Ascending aorta (tissue), 2 donors: ENCODE measurements around the gene NAMPT. TPM values are rescaled to one million over a fixed set of nuclear protein-coding genes. Genes with fewer than 3 reads are reported as not detected.

Source experiments
- DNase-seq, 2 donors: peaks; one replicate each; pipeline ENCODE4 v3.0.0-alpha.2; 2019; ENCODE audit warnings: low spot score in 2 of 2
- H3K27ac ChIP-seq, 2 donors: fragments of 200-600 bp; sonication (generic); one replicate each; pipeline ENCODE4 v1.5.1; 2016 to 2017; ENCODE audit warnings: mild to moderate bottlenecking in 1 of 2
- H3K27me3 ChIP-seq: fragments of 200-600 bp; sonication (generic); one replicate; pipeline ENCODE4 v1.5.1; 2017
- H3K36me3 ChIP-seq, 2 donors: fragments of 200-600 bp; sonication (generic); one replicate each; pipeline ENCODE4 v1.5.1; 2016
- H3K4me1 ChIP-seq, 2 donors: fragments of 200-600 bp; sonication (generic); one replicate each; pipeline ENCODE4 v1.5.1; 2016 to 2017; ENCODE audit warnings: mild to moderate bottlenecking in 1 of 2
- H3K4me3 ChIP-seq, 2 donors: fragments of 200-600 bp; sonication (generic); one replicate each; pipeline ENCODE4 v1.5.1; 2016 to 2017; ENCODE audit warnings: mild to moderate bottlenecking in 1 of 2
- H3K9me3 ChIP-seq, 2 donors: fragments of 200-600 bp; sonication (generic); one replicate each; pipeline ENCODE4 v1.5.1; 2016
- intact Hi-C: fragments of 100-400 bp; cut with DNase I; formaldehyde crosslinking; loops from one replicate; pipeline ENCODE4 v1.15.1; 2023
- total RNA-seq: library from RNA; depleted of rRNA; stranded (reverse); fragments of >200 nt; gene quantifications from one replicate; pipeline ENCODE4 v1.1.0, GENCODE V29; 2016
- TF ChIP-seq, protein P1 (sequence below), 3 experiments: fragments of 200-600 bp in 2 of 3; fragments of 450-650 bp in 1 of 3; sonication (generic) in 2 of 3; IDR thresholded peaks; one replicate each; pipeline ENCODE4 v1.5.1; 2016 to 2019; ENCODE audit warnings: antibody characterized with exemption in 3 of 3, mild to moderate bottlenecking in 1 of 3, moderate library complexity in 1 of 3

Gene NAMPT
- total RNA-seq, 1 donor from 2014 or later: 128 TPM

DNA sequence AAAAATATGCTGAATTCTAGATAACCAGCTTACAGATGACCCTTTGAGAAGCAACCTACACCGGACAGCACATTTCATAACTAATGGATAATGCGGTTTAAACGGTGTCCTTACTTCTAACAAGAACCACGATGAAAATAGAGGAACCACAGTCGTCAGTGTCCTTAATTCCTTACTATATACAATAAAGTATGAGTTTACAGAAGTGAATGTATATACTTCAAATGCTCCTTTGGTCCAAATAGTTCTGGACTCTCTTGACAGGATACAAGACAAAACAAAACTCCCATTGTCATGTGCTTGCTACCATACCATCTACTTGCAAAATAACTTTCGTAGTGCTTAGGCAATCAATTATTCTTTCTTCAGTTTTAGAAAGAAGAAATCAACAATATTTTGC, 2.4 kb downstream of the NAMPT start:
- peak overlapping the region; percentile 79 to 97 for H3K4me3 ChIP-seq
- DNase-seq: no peak
- H3K4me1 ChIP-seq: peaks cover 0 to 3% of the 10 kb centered on the region in 2 donors
- no peak overlapping the region for H3K27ac ChIP-seq
- TF ChIP-seq, protein P1, sequence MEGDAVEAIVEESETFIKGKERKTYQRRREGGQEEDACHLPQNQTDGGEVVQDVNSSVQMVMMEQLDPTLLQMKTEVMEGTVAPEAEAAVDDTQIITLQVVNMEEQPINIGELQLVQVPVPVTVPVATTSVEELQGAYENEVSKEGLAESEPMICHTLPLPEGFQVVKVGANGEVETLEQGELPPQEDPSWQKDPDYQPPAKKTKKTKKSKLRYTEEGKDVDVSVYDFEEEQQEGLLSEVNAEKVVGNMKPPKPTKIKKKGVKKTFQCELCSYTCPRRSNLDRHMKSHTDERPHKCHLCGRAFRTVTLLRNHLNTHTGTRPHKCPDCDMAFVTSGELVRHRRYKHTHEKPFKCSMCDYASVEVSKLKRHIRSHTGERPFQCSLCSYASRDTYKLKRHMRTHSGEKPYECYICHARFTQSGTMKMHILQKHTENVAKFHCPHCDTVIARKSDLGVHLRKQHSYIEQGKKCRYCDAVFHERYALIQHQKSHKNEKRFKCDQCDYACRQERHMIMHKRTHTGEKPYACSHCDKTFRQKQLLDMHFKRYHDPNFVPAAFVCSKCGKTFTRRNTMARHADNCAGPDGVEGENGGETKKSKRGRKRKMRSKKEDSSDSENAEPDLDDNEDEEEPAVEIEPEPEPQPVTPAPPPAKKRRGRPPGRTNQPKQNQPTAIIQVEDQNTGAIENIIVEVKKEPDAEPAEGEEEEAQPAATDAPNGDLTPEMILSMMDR (IDR thresholded peaks at IDR 0.05): no peak
- intact Hi-C loops: loop anchor here (5.0 to 10.0 kb wide), 4 partner anchors 105 to 1462 kb away; partner anchors contain the start of gene CBLL1
- H3K9me3 ChIP-seq: no peaks in the 10 kb centered on the region
- no peaks in the 10 kb centered on the region for H3K27me3 ChIP-seq
- no peaks in the 10 kb centered on the region for H3K36me3 ChIP-seq

DNA sequence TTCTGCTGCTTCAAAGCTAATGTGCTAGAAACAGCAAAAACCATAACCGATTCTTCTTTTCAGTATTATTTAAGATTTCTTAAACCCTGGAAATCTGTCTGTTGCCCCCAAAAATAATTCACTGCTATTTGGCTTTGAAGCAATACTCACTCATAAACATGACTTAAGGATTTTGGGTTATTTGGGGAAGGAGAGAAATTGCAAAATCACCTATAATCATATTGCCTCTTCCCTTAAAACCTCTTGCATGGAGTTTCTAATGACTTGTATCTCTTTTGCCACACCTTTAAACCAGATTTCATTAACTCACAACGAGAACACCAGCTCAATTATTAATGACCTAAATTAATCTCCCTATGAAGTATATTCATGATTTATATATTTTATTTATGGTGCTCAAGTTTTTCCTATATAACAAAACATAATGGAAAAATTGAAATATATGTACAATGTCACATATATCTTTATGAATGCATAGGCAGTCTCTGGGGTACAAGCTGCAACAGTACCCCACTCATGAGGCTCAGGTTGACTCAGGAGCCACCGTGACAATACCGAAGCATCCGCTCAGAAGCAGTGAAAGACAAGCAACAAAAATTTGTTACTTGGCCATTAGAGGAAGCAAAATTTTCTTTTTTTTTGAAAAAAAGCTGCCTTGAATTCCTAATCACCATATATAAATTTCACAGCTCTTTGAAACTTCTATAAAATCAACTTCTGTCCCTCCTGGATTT, 3.0 kb downstream of the NAMPT start:
- Histone ChIP-seq H3K4me3 (peak overlapping the region in 1 of 2 donors; percentile 97), H3K9me3 (no peaks in the 10 kb centered on the region), H3K4me1 (peaks cover 0 to 3% of the 10 kb centered on the region in 2 donors), H3K27me3 (no peaks in the 10 kb centered on the region), H3K36me3 (no peaks in the 10 kb centered on the region), H3K27ac (no peak overlapping the region)
- no peak for DNase-seq
- intact Hi-C loops: loop anchor here (5.0 to 10.0 kb wide), 4 partner anchors 104 to 1463 kb away; partner anchors contain the start of gene CBLL1
- TF ChIP-seq, protein P1 (IDR thresholded peaks at IDR 0.05): no peak

DNA sequence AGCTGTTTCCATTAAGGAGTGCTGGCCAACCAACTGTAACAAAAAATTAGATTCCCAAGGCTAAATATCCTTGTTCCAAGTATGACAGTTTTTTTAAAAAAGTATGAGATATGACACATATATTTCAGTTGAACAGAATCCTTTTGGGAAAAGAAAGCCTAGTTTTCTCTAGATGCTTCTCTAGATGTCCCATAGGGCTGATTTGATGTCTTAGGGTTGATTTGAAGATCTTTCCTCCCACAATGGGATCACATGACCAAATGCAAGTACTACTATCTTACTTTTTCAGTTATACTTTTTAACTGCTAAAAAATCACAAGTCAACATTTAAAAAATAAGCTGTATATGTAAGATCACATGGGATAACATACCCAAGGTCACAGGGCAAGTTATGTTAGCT, 3.7 kb downstream of the NAMPT start:
- no peaks in the 10 kb centered on the region for H3K9me3 ChIP-seq
- H3K36me3 ChIP-seq: peaks cover 0 to 1% of the 10 kb centered on the region in 2 donors
- intact Hi-C loops: loop anchor here (5.0 to 10.0 kb wide), 4 partner anchors 104 to 1464 kb away; partner anchors contain the start of gene CBLL1
- H3K27me3 ChIP-seq: no peaks in the 10 kb centered on the region
- H3K27ac ChIP-seq: no peak overlapping the region
- H3K4me3 ChIP-seq: peak overlapping the region in 1 of 2 donors; percentile 97
- H3K4me1 ChIP-seq: peaks cover 0 to 3% of the 10 kb centered on the region in 2 donors
- DNase-seq: no peak
- TF ChIP-seq, protein P1 (IDR thresholded peaks at IDR 0.05): no peak

DNA sequence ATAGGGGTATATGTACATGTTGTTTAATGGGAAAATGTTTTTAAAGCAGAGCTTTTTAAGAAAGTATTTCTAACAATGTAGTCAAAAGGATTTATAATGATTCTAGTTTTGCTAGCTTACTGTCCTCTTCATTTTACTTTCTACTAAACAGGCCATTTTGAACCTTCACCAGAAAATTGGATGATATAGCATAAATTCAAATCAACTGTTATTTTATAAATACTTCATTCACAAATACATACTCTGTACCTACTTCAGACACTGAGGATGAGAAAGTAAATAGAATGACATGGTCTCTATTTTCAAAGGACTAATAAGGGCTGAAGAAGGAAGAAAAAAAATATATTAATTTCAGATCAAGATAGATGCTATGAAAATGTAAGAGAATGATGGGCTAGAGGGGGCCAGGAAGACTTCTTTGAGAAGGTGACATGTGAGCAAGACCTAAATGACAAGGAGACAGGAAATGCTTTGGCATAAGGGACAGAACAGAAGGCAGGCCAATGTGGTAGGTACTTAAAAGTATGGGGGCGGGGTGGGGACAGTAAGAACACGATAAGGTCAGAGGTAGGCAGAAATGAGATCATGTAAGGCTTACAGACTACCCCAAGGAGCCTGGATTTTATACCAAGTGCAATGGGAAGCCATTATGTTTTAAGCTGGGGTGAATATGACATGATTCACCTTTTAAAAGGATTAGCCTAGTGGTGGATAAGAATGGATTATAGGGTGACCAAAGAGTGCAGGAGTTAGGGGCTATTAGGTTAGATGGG, 5.2 kb downstream of the NAMPT start:
- DNase-seq: no peak
- no peak overlapping the region for H3K4me3 ChIP-seq
- H3K4me1 ChIP-seq: peaks cover 0 to 3% of the 10 kb centered on the region in 2 donors
- H3K27me3 ChIP-seq: no peaks in the 10 kb centered on the region
- H3K27ac ChIP-seq: no peak overlapping the region
- intact Hi-C loops: loop anchor here (5.0 to 10.0 kb wide), 4 partner anchors 102 to 1465 kb away; partner anchors contain the start of gene CBLL1
- H3K9me3 ChIP-seq: no peaks in the 10 kb centered on the region
- peaks cover 11 to 17% of the 10 kb centered on the region in 2 donors for H3K36me3 ChIP-seq
- TF ChIP-seq, protein P1 (IDR thresholded peaks at IDR 0.05): no peak

DNA sequence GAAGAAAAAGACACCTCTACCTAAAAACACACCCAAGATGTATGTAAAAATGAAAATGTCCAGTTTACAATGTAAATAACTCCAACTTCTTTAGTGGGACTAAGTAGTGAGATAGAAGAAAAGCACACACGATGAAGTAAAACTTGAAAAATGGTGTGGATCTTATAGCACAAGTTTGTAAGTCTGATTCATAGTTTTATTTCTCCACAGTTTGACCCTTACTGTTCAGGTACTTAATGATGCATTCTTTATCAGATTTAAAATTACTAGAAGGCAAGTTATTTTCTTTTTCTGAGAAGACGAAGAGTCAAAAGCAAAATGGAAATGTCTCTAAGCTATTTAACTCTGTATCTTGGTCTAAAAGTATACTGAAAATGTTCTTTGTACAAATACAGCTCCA, 6.1 kb downstream of the NAMPT start:
- peaks cover 0 to 3% of the 10 kb centered on the region in 2 donors for H3K4me1 ChIP-seq

More for the DNA sequence above, 6.1 kb downstream of the NAMPT start:
- intact Hi-C loops: no loop called here
- no peaks in the 10 kb centered on the region for H3K27me3 ChIP-seq
- TF ChIP-seq, protein P1 (IDR thresholded peaks at IDR 0.05): no peak
- H3K4me3 ChIP-seq: no peak overlapping the region
- no peak for DNase-seq
- H3K27ac ChIP-seq: no peak overlapping the region
- peaks cover 11 to 25% of the 10 kb centered on the region in 2 donors for H3K36me3 ChIP-seq
- H3K9me3 ChIP-seq: no peaks in the 10 kb centered on the region
